ENCODE data around the gene MYBL2.
"Not testable (repeated sequence)": the region's sequence is repeated elsewhere in the genome, so short reads cannot be mapped to it uniquely, and the experiment has no call there.

The MYBL2 gene

DNA sequence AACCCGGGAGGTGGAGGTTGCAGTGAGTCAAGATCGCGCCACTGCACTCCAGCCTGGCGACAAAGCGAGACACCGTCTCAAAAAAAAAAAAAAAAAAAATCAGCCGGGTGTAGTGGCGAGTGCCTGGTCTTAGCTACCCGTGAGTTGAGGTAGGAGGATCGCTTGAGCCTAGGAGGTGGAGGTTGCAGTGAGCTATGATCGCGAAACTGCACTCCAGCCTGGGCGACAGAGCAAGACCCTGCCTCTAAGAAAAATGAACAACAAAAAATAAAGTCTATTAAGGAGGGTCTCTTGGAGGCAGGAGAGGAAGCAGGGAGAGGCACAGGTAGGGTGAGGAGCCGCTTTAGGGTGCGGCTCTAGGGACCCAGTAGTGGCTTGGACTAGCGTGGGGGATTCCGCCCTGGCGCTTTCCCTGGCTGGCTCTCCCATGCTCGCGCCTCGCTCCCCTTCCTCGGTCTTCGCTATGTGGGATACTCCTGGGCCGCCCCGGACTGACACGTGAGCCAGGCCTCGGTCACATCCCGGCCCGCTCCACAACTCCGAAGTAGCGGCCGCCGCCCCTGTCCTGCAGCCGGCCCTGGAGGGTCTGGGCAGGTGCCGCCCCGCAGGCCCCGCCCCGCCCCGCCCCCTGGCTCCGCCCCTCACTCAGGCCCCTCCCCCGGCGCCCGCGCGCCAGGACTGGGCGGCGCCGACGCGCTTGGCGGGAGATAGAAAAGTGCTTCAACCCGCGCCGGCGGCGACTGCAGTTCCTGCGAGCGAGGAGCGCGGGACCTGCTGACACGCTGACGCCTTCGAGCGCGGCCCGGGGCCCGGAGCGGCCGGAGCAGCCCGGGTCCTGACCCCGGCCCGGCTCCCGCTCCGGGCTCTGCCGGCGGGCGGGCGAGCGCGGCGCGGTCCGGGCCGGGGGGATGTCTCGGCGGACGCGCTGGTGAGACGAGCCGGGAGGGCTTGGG is at the start of gene MYBL2:
TSS of gene MYBL2 (plus strand) at position 739 of the 953 bp plus-strand sequence. CDS start at position 909, 170 bp downstream.
- Histone ChIP-seq H3K4me3 (peak within 1 kb of the TSS; percentile 71), H4K20me1 (peaks cover 40% of the 10 kb centered on the region), H3K27ac (peak within 1 kb of the TSS; percentile 91), H3K4me2 (peak within 1 kb of the TSS; percentile 98), H3K27me3 (no peaks in the 10 kb centered on the region), H3K4me1 (peaks cover 32% of the 10 kb centered on the region), H3K36me3 (peaks cover 29% of the 10 kb centered on the region), H3K9ac (peak within 1 kb of the TSS; percentile 89), H3K9me3 (no peaks in the 10 kb centered on the region)
- TF ChIP-seq Cebpa-rat (IDR thresholded peaks at IDR 0.05) = no peak

DNA sequence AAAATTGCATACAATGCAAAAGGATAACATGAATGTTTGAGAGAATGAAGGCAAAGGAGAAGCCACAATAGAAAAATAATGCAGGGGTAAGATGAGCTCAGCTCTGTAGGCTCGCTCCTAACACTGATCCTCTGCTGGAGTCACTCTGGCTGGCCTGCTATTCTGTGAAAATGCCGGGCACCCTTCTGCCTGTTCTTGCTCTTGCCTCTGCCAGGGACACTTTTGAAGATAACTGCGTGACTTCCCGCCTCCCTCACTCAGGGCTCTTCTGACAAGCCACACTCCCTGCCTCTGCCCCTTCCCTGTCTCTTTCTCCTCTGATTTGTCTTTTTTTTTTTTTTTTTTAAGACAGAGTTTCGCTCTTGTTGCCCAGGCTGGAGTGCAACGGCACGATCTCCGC is 35.3 kb upstream of the MYBL2 start:
- Histone ChIP-seq H3K4me2 (no peak overlapping the region), H3K36me3 (peaks cover 90% of the 10 kb centered on the region), H3K9ac (no peak overlapping the region), H3K27ac (no peak overlapping the region), H3K9me3 (no peaks in the 10 kb centered on the region), H3K27me3 (no peaks in the 10 kb centered on the region), H4K20me1 (no peaks in the 10 kb centered on the region), H3K4me3 (no peak overlapping the region), H3K4me1 (no peaks in the 10 kb centered on the region)
- no peak for TF ChIP-seq Cebpa-rat (IDR thresholded peaks at IDR 0.05)

GRCh38 chr20:43636429-43636828 is 30.5 kb upstream of the MYBL2 start:
- TF ChIP-seq Cebpa-rat (IDR thresholded peaks at IDR 0.05) = no peak
- Histone ChIP-seq H3K4me3 (no peak overlapping the region), H3K4me2 (no peak overlapping the region), H3K36me3 (peaks cover 91% of the 10 kb centered on the region), H3K27me3 (no peaks in the 10 kb centered on the region), H3K9me3 (no peaks in the 10 kb centered on the region), H4K20me1 (no peaks in the 10 kb centered on the region), H3K27ac (no peak overlapping the region), H3K9ac (no peak overlapping the region), H3K4me1 (no peaks in the 10 kb centered on the region)

GRCh38 chr20:43642548-43642947 is 24.4 kb upstream of the MYBL2 start:
- TF ChIP-seq Cebpa-rat (IDR thresholded peaks at IDR 0.05) = no peak
- H3K4me2 ChIP-seq = no peak overlapping the region
- no peaks in the 10 kb centered on the region for H4K20me1 ChIP-seq
- no peak overlapping the region for H3K4me3 ChIP-seq
- no peaks in the 10 kb centered on the region for H3K9me3 ChIP-seq
- H3K27me3 ChIP-seq = no peaks in the 10 kb centered on the region
- H3K4me1 ChIP-seq = no peaks in the 10 kb centered on the region
- no peak overlapping the region for H3K27ac ChIP-seq
- peaks cover 68% of the 10 kb centered on the region for H3K36me3 ChIP-seq
- H3K9ac ChIP-seq = no peak overlapping the region

DNA sequence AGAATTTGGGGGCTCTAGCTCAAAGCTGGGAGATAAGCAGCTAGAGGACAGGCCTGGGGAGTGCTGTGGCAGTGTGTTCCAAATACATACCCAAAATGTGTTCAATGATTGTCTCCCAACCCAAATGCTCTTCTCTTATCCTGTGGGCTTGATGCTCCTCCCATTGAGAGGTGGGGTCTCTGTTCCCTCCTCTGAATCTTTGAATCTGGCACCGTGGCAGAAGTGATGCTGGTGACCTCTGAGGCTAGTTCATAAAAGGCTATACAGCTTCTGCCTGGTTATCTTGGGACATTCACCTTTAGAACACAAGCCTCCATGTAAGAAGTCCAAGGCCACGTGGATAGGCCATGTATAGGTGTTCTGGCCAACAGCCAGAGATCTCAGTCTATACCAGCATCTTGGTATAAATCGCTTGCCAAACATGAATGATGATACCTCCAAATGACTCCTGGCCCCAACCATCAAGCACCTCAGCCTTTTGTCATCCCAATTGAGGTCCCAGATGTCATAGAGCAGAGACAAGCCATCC is 15.9 kb upstream of the MYBL2 start:
- no peaks in the 10 kb centered on the region for H4K20me1 ChIP-seq
- H3K4me1 ChIP-seq = no peaks in the 10 kb centered on the region
- peaks cover 19% of the 10 kb centered on the region for H3K36me3 ChIP-seq
- no peak overlapping the region for H3K27ac ChIP-seq
- TF ChIP-seq Cebpa-rat (IDR thresholded peaks at IDR 0.05) = no peak
- no peak overlapping the region for H3K4me2 ChIP-seq
- no peaks in the 10 kb centered on the region for H3K9me3 ChIP-seq
- H3K27me3 ChIP-seq = no peaks in the 10 kb centered on the region
- H3K9ac ChIP-seq = no peak overlapping the region
- no peak overlapping the region for H3K4me3 ChIP-seq

GRCh38 chr20:43651650-43652184 is 15.2 kb upstream of the MYBL2 start:
- not testable (repeated sequence) for H3K9me3 ChIP-seq

DNA sequence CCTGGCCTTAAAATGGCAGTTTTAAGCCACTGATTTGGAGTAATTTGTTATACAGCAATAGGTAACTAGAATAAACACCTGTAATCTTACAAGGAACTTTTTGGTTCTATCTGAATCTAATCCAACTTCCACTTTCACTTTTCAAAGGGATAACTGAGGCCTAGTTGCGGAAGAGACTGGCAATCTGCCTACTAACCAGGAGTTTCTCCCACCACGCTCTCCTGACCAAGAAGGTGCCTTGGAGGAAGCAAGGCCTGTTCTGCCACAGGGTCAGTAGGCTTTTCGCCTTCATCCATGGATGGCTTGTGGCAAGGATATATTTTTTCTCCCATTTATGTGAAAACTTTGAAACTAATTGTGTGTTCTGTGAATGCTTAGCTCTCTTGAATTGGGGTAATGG is 12.9 kb upstream of the MYBL2 start:
- H3K9ac ChIP-seq = no peak overlapping the region
- no peaks in the 10 kb centered on the region for H3K27me3 ChIP-seq
- no peak overlapping the region for H3K4me3 ChIP-seq
- no peak for TF ChIP-seq Cebpa-rat (IDR thresholded peaks at IDR 0.05)
- H3K4me2 ChIP-seq = no peak overlapping the region
- H3K27ac ChIP-seq = no peak overlapping the region
- H3K9me3 ChIP-seq = no peaks in the 10 kb centered on the region
- H3K36me3 ChIP-seq = no peaks in the 10 kb centered on the region
- no peaks in the 10 kb centered on the region for H4K20me1 ChIP-seq
- H3K4me1 ChIP-seq = peaks cover 14% of the 10 kb centered on the region

More at GRCh38 chr20:43651650-43652184, 15.2 kb upstream of the MYBL2 start:
- H4K20me1 ChIP-seq, H3K4me1 ChIP-seq, H3K27ac ChIP-seq, H3K4me3 ChIP-seq, H3K9ac ChIP-seq, H3K4me2 ChIP-seq, H3K27me3 ChIP-seq: not testable (repeated sequence)
- peaks cover 13% of the 10 kb centered on the region for H3K36me3 ChIP-seq

DNA sequence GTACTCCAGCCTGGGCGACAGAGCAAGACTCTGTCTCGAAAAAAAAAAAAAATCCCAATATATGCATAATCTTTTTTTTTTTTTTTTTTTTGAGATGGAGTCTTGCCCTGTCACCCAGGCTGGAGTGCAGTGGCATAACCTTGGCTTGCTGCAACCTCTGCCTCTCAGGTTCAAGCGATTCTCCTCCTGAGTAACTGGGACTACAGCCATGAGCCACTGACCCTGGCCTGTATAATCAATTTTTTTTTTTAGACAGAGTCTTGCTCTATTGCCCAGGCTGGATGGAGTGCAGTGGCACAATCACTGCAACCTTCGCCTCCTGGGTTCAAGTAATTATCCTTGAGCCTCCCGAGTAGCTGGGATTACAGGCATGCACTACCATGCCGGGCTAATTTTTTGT is 11.7 kb upstream of the MYBL2 start:
- not testable (repeated sequence) for H3K4me2 ChIP-seq, H3K9ac ChIP-seq, H3K4me3 ChIP-seq, H3K27me3 ChIP-seq, H3K9me3 ChIP-seq, H4K20me1 ChIP-seq, H3K36me3 ChIP-seq, H3K27ac ChIP-seq
- peaks cover 14% of the 10 kb centered on the region for H3K4me1 ChIP-seq

GRCh38 chr20:43655937-43656336 is 11.0 kb upstream of the MYBL2 start:
- TF ChIP-seq Cebpa-rat (IDR thresholded peaks at IDR 0.05) = no peak
- H3K27ac ChIP-seq = no peak overlapping the region
- no peak overlapping the region for H3K4me3 ChIP-seq
- no peaks in the 10 kb centered on the region for H3K27me3 ChIP-seq
- H4K20me1 ChIP-seq = no peaks in the 10 kb centered on the region
- no peaks in the 10 kb centered on the region for H3K9me3 ChIP-seq
- peaks cover 14% of the 10 kb centered on the region for H3K4me1 ChIP-seq
- no peaks in the 10 kb centered on the region for H3K36me3 ChIP-seq
- H3K4me2 ChIP-seq = no peak overlapping the region
- H3K9ac ChIP-seq = no peak overlapping the region

- H3K9me3 ChIP-seq = no peaks in the 10 kb centered on the region
- H3K36me3 ChIP-seq = no peaks in the 10 kb centered on the region
- peaks cover 14% of the 10 kb centered on the region for H3K4me1 ChIP-seq
- no peak for TF ChIP-seq Cebpa-rat (IDR thresholded peaks at IDR 0.05)
- peak overlapping the region; percentile 85 for H3K4me3 ChIP-seq
- H3K4me2 ChIP-seq = peak overlapping the region; percentile 83
- H3K9ac ChIP-seq = peak overlapping the region; percentile 82
- H4K20me1 ChIP-seq = no peaks in the 10 kb centered on the region
- no peak overlapping the region for H3K27ac ChIP-seq
- H3K27me3 ChIP-seq = no peaks in the 10 kb centered on the region
These were observed 8.7 kb upstream of the MYBL2 start for GRCh38 chr20:43658069-43658722.

Data from BLaER1 (cell line).